Neural cell (in vitro differentiated cells): ENCODE measurements around the gene MLEC. TPM values are rescaled to one million over a fixed set of nuclear protein-coding genes. Genes with fewer than 3 reads are reported as not detected.

Experiments used
- H2AFZ ChIP-seq: fragments of 200-600, 300-800 bp; sonication (generic), shearing (Covaris generic); 2 replicates; pipeline ENCODE4 v1.6.0; 2014; ENCODE audit warnings: low read depth, mild to moderate bottlenecking, antibody characterized with exemption, low read length, moderate library complexity
- H3F3A ChIP-seq: fragments of 200-600 bp; shearing (Covaris generic); 2 replicates; pipeline ENCODE4 v1.6.1; 2016; ENCODE audit warnings: mild to moderate bottlenecking, moderate library complexity, mixed read lengths, antibody characterized with exemption, low read length; ENCODE audit not compliant: insufficient read depth, poor library complexity, severe bottlenecking
- H3K27ac ChIP-seq: fragments of 200-600, 300-800 bp; sonication (generic), shearing (Covaris generic); 2 replicates; pipeline ENCODE4 v1.5.1; 2014; ENCODE audit warnings: mild to moderate bottlenecking, low read length, moderate library complexity
- H3K27me3 ChIP-seq: fragments of 300-800, 200-600 bp; sonication (generic), shearing (Covaris generic); 2 replicates; pipeline ENCODE4 v1.6.0; 2014; ENCODE audit warnings: mild to moderate bottlenecking, low read depth, low read length, moderate library complexity; ENCODE audit not compliant: insufficient read depth
- H3K36me3 ChIP-seq: fragments of 300-800, 200-600 bp; sonication (generic), shearing (Covaris generic); 2 replicates; pipeline ENCODE4 v1.5.1; 2014; ENCODE audit warnings: mild to moderate bottlenecking, antibody characterized with exemption, low read length, moderate library complexity; ENCODE audit not compliant: insufficient read depth
- H3K4me2 ChIP-seq: fragments of 300-800, 200-600 bp; sonication (generic), shearing (Covaris generic); 2 replicates; pipeline ENCODE4 v1.6.0; 2014; ENCODE audit warnings: mild to moderate bottlenecking, low read length
- H3K4me3 ChIP-seq: fragments of 300-800, 200-600 bp; sonication (generic), shearing (Covaris generic); 2 replicates; pipeline ENCODE4 v1.5.1; 2014; ENCODE audit warnings: mild to moderate bottlenecking, low read length, moderate library complexity
- H3K79me2 ChIP-seq: fragments of 200-600 bp; shearing (Covaris generic); replicated peaks from 2 replicates; pipeline ENCODE4 v1.6.0; 2014; ENCODE audit warnings: mild to moderate bottlenecking, low read length, moderate library complexity; ENCODE audit not compliant: insufficient read depth
- H3K9ac ChIP-seq: fragments of 300-800, 200-600 bp; sonication (generic), shearing (Covaris generic); 2 replicates; pipeline ENCODE4 v1.6.1; 2016; ENCODE audit warnings: mild to moderate bottlenecking, low read length, mixed read lengths
- H3K9me2 ChIP-seq: fragments of 200-600 bp; shearing (Covaris generic); 2 replicates; pipeline ENCODE4 v1.6.1; 2016; ENCODE audit warnings: mild to moderate bottlenecking, low read length, mixed read lengths; ENCODE audit not compliant: insufficient read depth
- H3K9me3 ChIP-seq: fragments of 200-600, 300-800 bp; sonication (generic), shearing (Covaris generic); 2 replicates; pipeline ENCODE4 v1.6.1; 2016; ENCODE audit warnings: mild to moderate bottlenecking, mixed run types, low read length, moderate library complexity, mixed read lengths
- H4K20me1 ChIP-seq: fragments of 200-600 bp; shearing (Covaris generic); 2 replicates; pipeline ENCODE4 v1.6.1; 2016; ENCODE audit warnings: mild to moderate bottlenecking, mixed run types; ENCODE audit not compliant: insufficient read depth
- CTCF ChIP-seq: fragments of 450-650 bp; IDR thresholded peaks from 2 replicates; pipeline ENCODE4 v1.5.1; 2014; ENCODE audit warnings: antibody characterized with exemption, mild to moderate bottlenecking, moderate library complexity; ENCODE audit not compliant: poor library complexity, severe bottlenecking
- EP300 ChIP-seq: fragments of 450-650 bp; conservative IDR thresholded peaks from 2 replicates; pipeline ENCODE4 v1.6.1; 2014; ENCODE audit warnings: antibody characterized with exemption, mild to moderate bottlenecking, moderate library complexity; ENCODE audit not compliant: poor library complexity, severe bottlenecking
- MXI1 ChIP-seq: fragments of 450-650 bp; conservative IDR thresholded peaks from 2 replicates; pipeline ENCODE4 v1.6.1; 2014; ENCODE audit warnings: antibody characterized with exemption, mild to moderate bottlenecking; ENCODE audit not compliant: poor library complexity, severe bottlenecking
- RAD21 ChIP-seq: fragments of 450-650 bp; conservative IDR thresholded peaks from 2 replicates; pipeline ENCODE4 v1.6.1; 2014; ENCODE audit warnings: antibody characterized with exemption, mild to moderate bottlenecking, moderate library complexity
- REST ChIP-seq: IDR thresholded peaks from 2 replicates; pipeline ENCODE4 v1.6.1; 2012; ENCODE audit warnings: borderline replicate concordance
- SMC3 ChIP-seq: fragments of 450-650 bp; conservative IDR thresholded peaks from 2 replicates; pipeline ENCODE4 v1.6.1; 2014; ENCODE audit warnings: antibody characterized with exemption, mild to moderate bottlenecking, moderate library complexity; ENCODE audit not compliant: poor library complexity
- polyA plus RNA-seq: library from polyadenylated mRNA; depleted of rRNA; stranded (reverse); fragments of >200 nt; gene quantifications from 2 replicates; pipeline ENCODE4 v1.2.3, GENCODE V29; 2014

The MLEC gene
- polyA plus RNA-seq, 1 donor from 2014 or later = 33.2 TPM

- Histone ChIP-seq H3K27me3 (no peaks in the 10 kb centered on the region), H3K27ac (no peak overlapping the region), H3K79me2 (no peaks in the 10 kb centered on the region), H3K4me3 (no peak overlapping the region), H3K36me3 (no peaks in the 10 kb centered on the region), H3K9ac (no peak overlapping the region), H3K9me2 (no peaks in the 10 kb centered on the region), H4K20me1 (no peaks in the 10 kb centered on the region), H3F3A (no peaks in the 10 kb centered on the region), H2AFZ (no peak overlapping the region), H3K4me2 (no peak overlapping the region), H3K9me3 (no peaks in the 10 kb centered on the region)
- TF ChIP-seq EP300 = no peak
- no peak for TF ChIP-seq REST
- TF ChIP-seq CTCF = no peak
- TF ChIP-seq MXI1 = no peak
These were observed 50.8 kb downstream of the MLEC start for GRCh38 chr12:120737557-120738251.

- Histone ChIP-seq H3K4me3 (no peak overlapping the region), H3K27ac (no peak overlapping the region), H2AFZ (no peak overlapping the region), H3K9me2 (no peaks in the 10 kb centered on the region), H3K36me3 (no peaks in the 10 kb centered on the region), H3K4me2 (no peak overlapping the region), H3F3A (no peaks in the 10 kb centered on the region), H3K9ac (no peak overlapping the region), H3K9me3 (no peaks in the 10 kb centered on the region), H3K27me3 (no peaks in the 10 kb centered on the region), H3K79me2 (no peaks in the 10 kb centered on the region), H4K20me1 (no peaks in the 10 kb centered on the region)
- TF ChIP-seq SMC3 (no peak), MXI1 (no peak), RAD21 (no peak), CTCF (no peak)
These were observed 51.5 kb downstream of the MLEC start for GRCh38 chr12:120738252-120739030.
